Loucy (cell line): ENCODE measurements around the gene DDAH2.

Source experiments
- CTCF ChIP-seq: fragments of 200-600 bp; sonication (generic); conservative IDR thresholded peaks from 2 replicates; pipeline ENCODE4 v1.5.1; 2014; ENCODE audit warnings: mild to moderate bottlenecking, antibody characterized with exemption, low read length
- EZH2phosphoT487 ChIP-seq: fragments of 200-600 bp; IDR thresholded peaks from 2 replicates; pipeline ENCODE4 v1.6.1; 2018; ENCODE audit warnings: antibody characterized with exemption, mild to moderate bottlenecking, moderate library complexity, borderline replicate concordance

DNA sequence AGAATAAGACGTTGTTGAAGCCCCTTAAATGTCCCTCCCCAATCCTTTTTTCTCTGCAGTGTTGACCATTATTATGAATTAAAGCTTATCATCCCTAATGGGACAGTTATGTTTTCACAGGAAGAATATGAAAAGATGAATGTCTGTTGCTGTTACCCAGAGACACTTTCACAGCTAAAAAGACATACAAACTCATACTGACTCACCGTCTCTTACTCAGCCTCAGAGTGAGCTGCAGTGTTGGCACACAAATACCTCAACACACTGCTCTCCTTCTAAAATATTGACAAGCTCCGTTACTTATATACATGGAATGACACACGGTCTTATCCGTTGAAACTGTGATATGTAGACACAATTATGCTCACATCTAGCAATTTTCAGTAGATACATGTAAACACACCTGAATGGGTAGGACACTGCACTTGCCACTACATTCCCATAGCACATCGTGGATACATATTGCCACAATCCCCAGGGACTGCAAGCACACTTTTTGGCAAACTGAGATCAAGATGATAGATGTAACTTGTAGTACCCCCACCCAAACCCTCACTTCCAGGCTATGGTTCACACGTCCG lies 23.7 kb upstream of the DDAH2 start:
- TF ChIP-seq CTCF (no peak), EZH2phosphoT487 (no peak)
